Endothelial cell of umbilical vein (primary cell): ENCODE data around the gene UTS2B. TPM values are rescaled to one million over a fixed set of nuclear protein-coding genes. Genes with fewer than 3 reads are reported as not detected.

ENCODE experiments used
- BruUV-seq: library from RNA; stranded (reverse); fragments of 400-500 nt; replicated peaks from 2 replicates; lab custom pipeline; 2021; lab: Mats Ljungman, UMichigan
- CTCF ChIA-PET: fragments of 300-600, 350-600 bp; sonication (Branson Sonifier 250); formaldehyde crosslinking; loops from one replicate; lab custom pipeline; 2021; ENCODE audit warnings: antibody characterized with exemption, inconsistent platforms; lab: Charles Lee
- POLR2A ChIA-PET: fragments of 300-600, 350-600 bp; sonication (Branson Sonifier 250); formaldehyde crosslinking; loops from one replicate; lab custom pipeline; 2021; ENCODE audit warnings: antibody characterized with exemption, inconsistent platforms; lab: Charles Lee
- DNase-seq: peaks from one replicate; pipeline ENCODE4 v3.0.0-alpha.2; 2011; ENCODE audit warnings: low read depth, low spot score
- FAIRE-seq: peaks from 2 replicates; lab custom pipeline; 2011; peaks lifted over from hg19 to GRCh38; lab: Jason Lieb, UNC
- H2AFZ ChIP-seq: 2 replicates; pipeline ENCODE4 v1.6.0; 2012; ENCODE audit warnings: low read depth, low read length, control low read depth, inconsistent platforms
- H3K27ac ChIP-seq: 2 replicates; pipeline ENCODE4 v1.5.1; 2011; ENCODE audit warnings: low read depth, mild to moderate bottlenecking, control low read depth, low read length, moderate library complexity; ENCODE audit not compliant: insufficient read depth
- H3K27me3 ChIP-seq, 2 experiments: 2 replicates each; pipeline versions ENCODE4 v1.6.0 to v1.6.1; 2011; ENCODE audit warnings: low read length in 2 of 2, mixed read lengths in 1 of 2; ENCODE audit not compliant: control insufficient read depth in 2 of 2, insufficient read depth in 2 of 2
- H3K36me3 ChIP-seq, 2 experiments: 2 replicates in 1 of 2; 3 replicates in 1 of 2; pipeline ENCODE4 v1.5.1; 2011; ENCODE audit warnings: low read length in 2 of 2, mild to moderate bottlenecking in 1 of 2, moderate library complexity in 1 of 2; ENCODE audit not compliant: control insufficient read depth in 2 of 2, insufficient read depth in 2 of 2; ENCODE audit errors: extremely low read depth in 1 of 2
- H3K4me1 ChIP-seq: 3 replicates; pipeline ENCODE4 v1.5.1; 2011; ENCODE audit warnings: mild to moderate bottlenecking, low read length; ENCODE audit not compliant: control insufficient read depth, insufficient read depth; ENCODE audit errors: extremely low read depth
- H3K4me2 ChIP-seq: 2 replicates; pipeline ENCODE4 v1.6.1; 2011; ENCODE audit warnings: low read length, control low read depth, mixed read lengths; ENCODE audit not compliant: insufficient read depth
- H3K4me3 ChIP-seq, 3 experiments: fragments of 200-600 bp in 1 of 3; sonication (generic), shearing (Covaris generic) in 1 of 3; replicated peaks in 1 of 3; 2 replicates each; pipeline ENCODE4 v1.5.1; 2011 to 2016; ENCODE audit warnings: control low read depth in 3 of 3, low read length in 3 of 3, mild to moderate bottlenecking in 2 of 3, inconsistent platforms in 1 of 3, low read depth in 1 of 3, moderate library complexity in 1 of 3; ENCODE audit not compliant: insufficient read depth in 1 of 3
- H3K79me2 ChIP-seq: 2 replicates; pipeline ENCODE4 v1.6.0; 2012; ENCODE audit warnings: low read length, inconsistent platforms; ENCODE audit not compliant: control insufficient read depth, insufficient read depth
- H3K9ac ChIP-seq: replicated peaks from 2 replicates; pipeline ENCODE3; 2011; ENCODE audit warnings: low read length, control low read depth; ENCODE audit not compliant: insufficient read depth; ENCODE audit errors: extremely low read depth
- H3K9me1 ChIP-seq: replicated peaks from 3 replicates; pipeline ENCODE4 v1.6.0; 2011; ENCODE audit warnings: mild to moderate bottlenecking, low read length; ENCODE audit not compliant: control insufficient read depth, insufficient read depth; ENCODE audit errors: extremely low read depth
- H3K9me3 ChIP-seq: replicated peaks from 2 replicates; pipeline ENCODE4 v1.5.1; 2012; ENCODE audit warnings: low read length, inconsistent platforms; ENCODE audit not compliant: control insufficient read depth, insufficient read depth
- H4K20me1 ChIP-seq: replicated peaks from 2 replicates; pipeline ENCODE3; 2011; ENCODE audit warnings: mild to moderate bottlenecking, low read length; ENCODE audit not compliant: control insufficient read depth, insufficient read depth; ENCODE audit errors: extremely low read depth
- JUN ChIP-seq: IDR thresholded peaks from 2 replicates; pipeline ENCODE4 v1.6.1; 2011; ENCODE audit warnings: borderline replicate concordance, low read depth; ENCODE audit not compliant: insufficient read length, insufficient read depth
- MYC ChIP-seq: IDR thresholded peaks from one replicate; pipeline ENCODE4 v1.6.1; 2011; ENCODE audit warnings: mild to moderate bottlenecking, low read depth, low read length
- dilution Hi-C: fragments of 300-500 bp; cut with MboI; formaldehyde crosslinking; loops from one replicate; pipeline ENCODE4 v1.15.0; 2019; ENCODE audit warnings: low sequenced_read_pairs; ENCODE audit not compliant: extremely low pct_ligation_motif_present
- intact Hi-C: fragments of 100-400 bp; cut with micrococcal nuclease; formaldehyde crosslinking; loops from one replicate; pipeline ENCODE4 v1.10.0; 2022
- polyA plus RNA-seq, 4 experiments: library from polyadenylated mRNA; depleted of rRNA in 3 of 4; stranded (reverse) in 3 of 4; unstranded in 1 of 4; fragments of >200 nt; gene quantifications; 2 replicates each; pipeline versions ENCODE4 v1.2.1 to v1.2.3, GENCODE V29; 2011 to 2012; ENCODE audit warnings: missing spikeins in 1 of 4
- total RNA-seq: library from RNA; stranded (reverse); gene quantifications from 2 replicates; pipeline ENCODE4 v1.2.3, GENCODE V29; 2021
- TF ChIP-seq, protein P1 (sequence below): IDR thresholded peaks from 2 replicates; pipeline ENCODE4 v1.6.1; 2011; ENCODE audit not compliant: insufficient read depth, insufficient read length

UTS2B gene
- total and polyA plus RNA-seq, 2 donors (not counting 3 experiments of a cell fraction or from before 2014, with no cell fraction given) = 0.21 to 1.1 TPM

DNA sequence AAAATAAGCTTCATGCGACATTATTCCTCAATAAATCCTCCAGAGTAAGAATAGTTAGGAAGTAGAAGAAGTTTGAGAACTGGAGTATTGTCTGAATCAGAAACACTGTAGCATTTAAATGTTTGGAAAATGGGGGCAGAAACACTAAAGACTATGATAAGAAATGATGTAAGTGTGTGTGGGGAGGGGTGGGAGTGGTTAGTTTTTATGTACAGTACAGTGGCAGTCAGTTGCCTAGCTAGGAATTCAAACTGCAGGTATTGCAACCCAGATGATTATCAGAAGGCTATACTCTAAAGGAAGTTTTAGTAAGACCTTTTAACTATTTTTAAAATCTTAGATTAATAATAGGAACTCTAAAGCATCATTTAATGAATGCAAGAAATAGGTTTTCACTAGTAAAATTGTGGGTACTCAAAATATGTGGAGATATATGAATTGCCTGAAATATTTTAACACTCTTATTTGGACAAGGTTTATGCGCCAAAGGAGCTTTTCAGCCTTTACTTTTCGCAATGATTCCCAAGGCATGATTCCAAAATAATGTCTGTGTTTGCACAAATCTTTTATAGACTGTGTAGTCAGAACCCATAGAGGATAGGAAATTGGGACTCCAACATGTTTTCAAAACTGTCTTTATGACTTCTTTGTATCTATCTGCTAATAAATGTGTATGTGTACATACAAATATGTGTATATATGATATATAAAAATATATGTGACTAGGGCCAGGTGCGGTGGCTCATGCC is 9.1 kb downstream of the UTS2B start:
- Histone ChIP-seq H3K4me2 (no peak overlapping the region), H3K9ac (no peak overlapping the region), H3K36me3 (no peaks in the 10 kb centered on the region), H3K27me3 (no peaks in the 10 kb centered on the region), H3K4me1 (no peaks in the 10 kb centered on the region), H3K27ac (no peak overlapping the region), H3K4me3 (no peak overlapping the region), H2AFZ (no peak overlapping the region), H3K9me3 (no peaks in the 10 kb centered on the region), H3K79me2 (no peaks in the 10 kb centered on the region), H3K9me1 (no peaks in the 10 kb centered on the region), H4K20me1 (no peaks in the 10 kb centered on the region)
- CTCF ChIA-PET = no interaction called here
- no peak for TF ChIP-seq MYC
- BruUV-seq = no TSS peak
- dilution Hi-C loops (no loop called here), intact Hi-C loops (no loop called here)
- no peak for DNase-seq
- POLR2A ChIA-PET = no interaction called here
- no peak for FAIRE-seq

GRCh38 chr3:191320316-191320715 is 10.0 kb downstream of the UTS2B start:
- no peak for DNase-seq
- POLR2A ChIA-PET = no interaction called here
- Histone ChIP-seq H3K27ac (no peak overlapping the region), H3K9me1 (no peaks in the 10 kb centered on the region), H3K36me3 (no peaks in the 10 kb centered on the region), H2AFZ (no peak overlapping the region), H3K4me1 (no peaks in the 10 kb centered on the region), H4K20me1 (no peaks in the 10 kb centered on the region), H3K27me3 (no peaks in the 10 kb centered on the region), H3K4me3 (no peak overlapping the region), H3K4me2 (no peak overlapping the region), H3K9me3 (no peaks in the 10 kb centered on the region), H3K9ac (no peak overlapping the region), H3K79me2 (no peaks in the 10 kb centered on the region)
- BruUV-seq = no TSS peak
- TF ChIP-seq MYC = no peak
- TF ChIP-seq, protein P1, sequence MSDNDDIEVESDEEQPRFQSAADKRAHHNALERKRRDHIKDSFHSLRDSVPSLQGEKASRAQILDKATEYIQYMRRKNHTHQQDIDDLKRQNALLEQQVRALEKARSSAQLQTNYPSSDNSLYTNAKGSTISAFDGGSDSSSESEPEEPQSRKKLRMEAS = no peak
- TF ChIP-seq JUN = no peak
- intact Hi-C loops (no loop called here), dilution Hi-C loops (no loop called here)
- CTCF ChIA-PET = no interaction called here
- FAIRE-seq = no peak
